ENCODE measurements around the gene PCBP4. TPM values are rescaled to one million over a fixed set of nuclear protein-coding genes. Genes with fewer than 3 reads are reported as not detected.

PCBP4 gene
- total RNA-seq, 1 donor from 2014 or later: 14.2 TPM

- peak; percentile 60 for DNase-seq (ENCODE audit: low spot score)
These were observed 11.1 kb downstream of the PCBP4 start for GRCh38 chr3:51955893-51956770.

- DNase-seq (ENCODE audit: low spot score): no peak
These were observed 11.9 kb downstream of the PCBP4 start, which contains the start of gene GPR62 for GRCh38 chr3:51955175-51955892. Gene GPR62, plus strand, starts transcription at chr3:51955381. Its CDS starts 272 bp downstream, at chr3:51955653.

DNA sequence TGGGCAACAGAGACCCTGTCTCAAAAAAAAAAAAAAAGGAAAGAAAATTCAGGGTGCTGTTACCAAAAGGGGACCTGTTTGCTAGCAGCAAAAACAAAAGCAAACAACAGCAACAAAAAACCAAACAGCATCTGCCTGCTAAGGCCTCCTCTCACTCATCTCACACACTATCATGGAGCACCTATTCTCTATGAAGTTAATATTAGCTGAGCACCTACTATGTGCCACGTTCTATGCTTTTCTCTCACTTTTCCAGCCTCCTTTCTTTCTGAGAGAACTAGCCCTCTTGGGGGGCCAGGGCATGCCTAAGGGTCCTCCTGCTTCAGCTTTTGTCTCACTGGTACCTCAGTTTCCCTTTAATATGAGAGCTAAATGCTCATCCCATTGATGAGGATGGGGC, 12.5 kb downstream of the PCBP4 start:
- no peak for DNase-seq (ENCODE audit: low spot score)

DNA sequence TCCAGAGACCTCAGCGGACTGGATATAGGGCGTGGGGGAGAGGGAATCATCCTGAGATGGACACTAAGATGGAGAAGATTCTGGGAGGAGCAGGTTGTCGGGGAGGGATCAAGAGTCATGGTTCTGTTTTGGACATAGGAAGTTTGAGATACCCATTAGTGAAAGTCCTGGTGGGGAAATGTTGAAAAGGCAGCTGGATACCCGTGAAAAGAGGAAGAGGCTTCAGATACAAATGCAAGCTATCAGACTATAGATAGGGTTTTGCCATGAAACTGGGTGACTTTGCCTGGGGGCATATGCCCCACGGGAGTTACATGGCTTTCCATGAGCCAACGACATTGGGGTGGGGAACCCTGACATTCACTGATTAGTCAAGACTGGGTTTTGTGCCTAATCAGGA, 13.1 kb downstream of the PCBP4 start:
- DNase-seq (ENCODE audit: low spot score): no peak

- no peak for DNase-seq (ENCODE audit: low spot score)
These were observed 13.8 kb downstream of the PCBP4 start for GRCh38 chr3:51953445-51953844.

- DNase-seq (ENCODE audit: low spot score): no peak
These were observed 16.4 kb downstream of the PCBP4 start for GRCh38 chr3:51950899-51951298.

- no peak for DNase-seq (ENCODE audit: low spot score)
These were observed 18.1 kb downstream of the PCBP4 start for GRCh38 chr3:51949121-51949520.

- DNase-seq (ENCODE audit: low spot score): no peak
These were observed 19.2 kb downstream of the PCBP4 start for GRCh38 chr3:51948016-51948580.

GRCh38 chr3:51947215-51947900, 19.9 kb downstream of the PCBP4 start:
- DNase-seq (ENCODE audit: low spot score): no peak

- DNase-seq (ENCODE audit: low spot score): no peak
These were observed 20.5 kb downstream of the PCBP4 start for GRCh38 chr3:51946796-51947195.

- DNase-seq (ENCODE audit: low spot score): no peak
These were observed 21.1 kb downstream of the PCBP4 start for GRCh38 chr3:51945926-51946705.

GRCh38 chr3:51945031-51945840, 22.0 kb downstream of the PCBP4 start:
- no peak for DNase-seq (ENCODE audit: low spot score)

DNA sequence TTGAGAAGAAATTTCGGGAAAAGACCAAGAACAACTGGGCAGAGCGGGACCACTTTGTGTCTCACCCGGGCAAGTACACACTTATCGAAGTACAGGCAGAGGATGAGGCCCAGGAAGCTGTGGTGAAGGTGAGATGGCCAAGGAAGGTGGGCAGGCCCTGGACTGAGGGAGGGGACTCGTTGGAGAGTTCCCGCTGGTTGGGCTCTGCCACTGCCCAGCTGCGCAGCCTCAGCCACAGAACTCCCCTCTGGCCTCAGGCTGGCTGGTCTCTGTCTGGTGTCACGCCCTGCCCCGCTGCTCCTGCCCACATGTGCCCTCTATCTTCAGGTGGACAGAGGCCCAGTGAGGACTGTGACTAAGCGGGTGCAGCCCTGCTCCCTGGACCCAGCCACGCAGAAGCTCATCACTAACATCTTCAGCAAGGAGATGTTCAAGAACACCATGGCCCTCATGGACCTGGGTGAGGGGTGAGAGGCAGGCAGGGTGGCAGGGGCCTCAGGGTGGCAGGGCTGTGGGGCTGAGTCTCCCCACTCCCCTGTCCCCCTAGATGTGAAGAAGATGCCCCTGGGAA, 22.7 kb downstream of the PCBP4 start:
- DNase-seq (ENCODE audit: low spot score): no peak

- DNase-seq (ENCODE audit: low spot score): no peak
These were observed 23.5 kb downstream of the PCBP4 start for GRCh38 chr3:51943451-51944391.

DNA sequence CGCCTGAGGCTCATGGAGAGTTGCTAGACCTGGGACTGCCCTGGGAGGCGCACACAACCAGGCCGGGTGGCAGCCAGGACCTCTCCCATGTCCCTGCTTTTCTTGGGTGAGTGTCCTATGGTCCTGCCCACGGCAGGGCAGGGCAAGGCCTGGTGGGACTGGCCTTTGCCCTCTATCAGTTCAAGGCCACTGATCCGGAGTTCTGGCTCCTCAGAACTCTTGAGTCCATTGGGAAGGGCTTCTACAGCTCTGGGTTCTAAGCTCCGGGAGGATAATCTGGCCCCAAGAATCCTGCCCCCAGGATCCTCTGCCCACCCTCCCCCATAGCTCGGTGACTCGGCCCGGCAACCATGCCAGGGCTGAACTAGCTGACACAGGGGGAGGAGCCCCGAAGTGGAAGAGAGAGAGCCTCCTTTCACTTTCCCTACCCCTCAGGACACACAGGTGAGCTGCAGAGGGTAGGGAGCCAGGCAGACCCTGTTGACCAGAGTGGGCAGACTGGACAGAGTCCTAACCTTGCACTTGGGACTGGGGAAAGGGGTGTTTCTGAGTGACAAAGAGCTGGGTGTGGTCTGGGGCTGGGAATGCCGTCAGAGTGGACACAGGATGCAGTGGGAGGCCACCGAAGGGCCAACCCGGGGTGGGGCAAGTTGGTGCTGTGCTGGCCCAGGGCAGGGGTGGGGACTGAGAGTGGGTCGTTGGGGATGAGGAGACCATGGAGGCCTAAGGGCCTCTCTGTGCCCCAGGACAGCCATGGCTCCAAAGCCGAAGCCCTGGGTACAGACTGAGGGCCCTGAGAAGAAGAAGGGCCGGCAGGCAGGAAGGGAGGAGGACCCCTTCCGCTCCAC, 24.4 kb downstream of the PCBP4 start:
- DNase-seq (ENCODE audit: low spot score): peak; percentile 43

DNA sequence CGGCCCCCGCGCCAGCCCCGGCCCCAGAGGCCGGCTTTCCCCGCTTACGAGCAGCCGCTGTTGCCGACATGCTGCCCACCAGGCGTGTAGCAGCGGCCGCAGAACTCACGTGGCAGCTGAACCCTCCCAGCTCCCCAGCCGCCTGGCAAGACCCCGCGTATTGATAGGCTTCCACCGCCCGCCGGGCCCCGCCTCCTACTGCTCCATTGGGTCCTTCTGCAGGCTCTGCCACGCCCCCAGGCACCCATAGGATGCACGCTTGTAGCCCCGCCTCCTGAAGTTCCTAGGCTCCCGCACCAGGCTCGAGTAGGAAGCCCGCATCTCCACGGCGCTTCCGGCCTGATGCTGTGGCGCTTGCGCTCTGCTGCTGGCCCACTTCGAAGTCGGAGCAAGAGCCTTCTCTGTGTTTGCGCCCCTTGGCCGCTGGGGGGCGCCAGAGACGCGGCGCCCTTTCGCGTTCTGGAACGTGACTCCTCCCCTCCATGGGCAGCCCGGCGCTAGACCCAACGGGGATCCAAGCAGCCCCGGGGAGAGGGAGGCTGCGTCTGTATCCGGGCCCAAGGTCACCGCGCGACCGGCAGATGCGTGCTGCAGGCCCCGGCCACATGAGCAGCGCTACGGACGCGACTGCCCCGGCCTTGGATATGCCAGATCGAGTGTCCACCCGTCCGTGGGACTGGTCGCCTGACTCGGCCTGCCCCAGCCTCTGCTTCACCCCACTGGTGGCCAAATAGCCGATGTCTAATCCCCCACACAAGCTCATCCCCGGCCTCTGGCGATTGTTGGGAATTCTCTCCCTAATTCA, 25.3 kb downstream of the PCBP4 start, which contains the start of the genes PARP3 and RRP9:
Gene PARP3, plus strand, starts transcription at position 566 of the 805 bp plus-strand sequence. CDS start 993 bp downstream, outside the sequence.
Gene RRP9, minus strand, starts transcription at position 107 of the 805 bp plus-strand sequence. Its CDS starts 37 bp downstream, at position 70.
- peak; percentile 100 for DNase-seq (ENCODE audit: low spot score)

GRCh38 chr3:51941463-51941797, 25.8 kb downstream of the PCBP4 start:
- no peak for DNase-seq (ENCODE audit: low spot score)

Data from umbilical cord (tissue), 2 donors.